PFSK-1 (cell line): Measurements from ENCODE around the gene PRXL2B.

Source experiments
- FOXP2 ChIP-seq: optimal IDR thresholded peaks from 2 replicates; pipeline ENCODE3; 2011; ENCODE audit warnings: borderline replicate concordance, control low read depth, inconsistent platforms; ENCODE audit not compliant: insufficient read depth; ENCODE audit errors: extremely low read length, extremely low read depth
- POLR2AphosphoS5 ChIP-seq: IDR thresholded peaks from 2 replicates; pipeline ENCODE4 v1.6.1; 2012; ENCODE audit warnings: low read depth, mild to moderate bottlenecking, control low read depth, low read length, moderate library complexity

GRCh38 chr1:2564815-2565374, 21.7 kb upstream of the PRXL2B start:
- TF ChIP-seq POLR2AphosphoS5 (no peak), FOXP2 (no peak)
